Measurements from ENCODE around the gene DYNLT2B.
"Not testable (repeated sequence)": the region's sequence is repeated elsewhere in the genome, so short reads cannot be mapped to it uniquely, and the experiment has no call there.

Gene DYNLT2B

GRCh38 chr3:196317687-196318467 lies at the start of gene DYNLT2B:
DYNLT2B (minus strand) TSS chr3:196318240; CDS start chr3:196318152, 88 bp downstream.
- peak; percentile 97 for DNase-seq (ENCODE audit: low read depth, low spot score)

GRCh38 chr3:196365736-196366135 lies 47.7 kb upstream of the DYNLT2B start:
- DNase-seq (ENCODE audit: low read depth, low spot score) = no peak

GRCh38 chr3:196360586-196360985 lies 42.5 kb upstream of the DYNLT2B start:
- no peak for DNase-seq (ENCODE audit: low read depth, low spot score)

- DNase-seq (ENCODE audit: low read depth, low spot score) = not testable (repeated sequence)
These were observed 40.5 kb upstream of the DYNLT2B start for GRCh38 chr3:196358540-196358939.

- DNase-seq (ENCODE audit: low read depth, low spot score) = no peak
These were observed 39.9 kb upstream of the DYNLT2B start for GRCh38 chr3:196357905-196358304.

GRCh38 chr3:196356556-196356955 lies 38.5 kb upstream of the DYNLT2B start:
- no peak for DNase-seq (ENCODE audit: low read depth, low spot score)

- DNase-seq (ENCODE audit: low read depth, low spot score) = no peak
These were observed 37.6 kb upstream of the DYNLT2B start for GRCh38 chr3:196355668-196356067.

- DNase-seq (ENCODE audit: low read depth, low spot score) = no peak
These were observed 36.1 kb upstream of the DYNLT2B start for GRCh38 chr3:196354132-196354531.

- no peak for DNase-seq (ENCODE audit: low read depth, low spot score)
These were observed 33.5 kb upstream of the DYNLT2B start for GRCh38 chr3:196351541-196351940.

- DNase-seq (ENCODE audit: low read depth, low spot score) = no peak
These were observed 32.0 kb upstream of the DYNLT2B start for GRCh38 chr3:196350067-196350466.

GRCh38 chr3:196348698-196349097 lies 30.7 kb upstream of the DYNLT2B start:
- DNase-seq (ENCODE audit: low read depth, low spot score) = no peak

GRCh38 chr3:196344663-196345062 lies 26.6 kb upstream of the DYNLT2B start:
- no peak for DNase-seq (ENCODE audit: low read depth, low spot score)

GRCh38 chr3:196343917-196344316 lies 25.9 kb upstream of the DYNLT2B start:
- DNase-seq (ENCODE audit: low read depth, low spot score) = not testable (repeated sequence)

GRCh38 chr3:196341137-196341536 lies 23.1 kb upstream of the DYNLT2B start:
- DNase-seq (ENCODE audit: low read depth, low spot score) = peak; percentile 40

GRCh38 chr3:196340466-196340865 lies 22.4 kb upstream of the DYNLT2B start:
- no peak for DNase-seq (ENCODE audit: low read depth, low spot score)

GRCh38 chr3:196339493-196340254 lies 21.6 kb upstream of the DYNLT2B start:
- DNase-seq (ENCODE audit: low read depth, low spot score) = peak; percentile 26

GRCh38 chr3:196339044-196339443 lies 21.0 kb upstream of the DYNLT2B start:
- DNase-seq (ENCODE audit: low read depth, low spot score) = no peak

- peak; percentile 33 for DNase-seq (ENCODE audit: low read depth, low spot score)
These were observed 18.5 kb upstream of the DYNLT2B start for GRCh38 chr3:196336319-196337145.

GRCh38 chr3:196335503-196335948 lies 17.5 kb upstream of the DYNLT2B start:
- DNase-seq (ENCODE audit: low read depth, low spot score) = no peak

GRCh38 chr3:196334982-196335381 lies 16.9 kb upstream of the DYNLT2B start:
- DNase-seq (ENCODE audit: low read depth, low spot score) = no peak

- DNase-seq (ENCODE audit: low read depth, low spot score) = no peak
These were observed 14.1 kb upstream of the DYNLT2B start for GRCh38 chr3:196332168-196332567.

- DNase-seq (ENCODE audit: low read depth, low spot score) = no peak
These were observed 9.4 kb upstream of the DYNLT2B start for GRCh38 chr3:196327405-196327804.
